GM18502 (cell line): ENCODE data around the gene CMTM1.
A peak's percentile ranks its signal among the peaks of the same experiment; 100 is the strongest.

Source experiments
- ATAC-seq: cut with Tn5 transposase; IDR thresholded peaks from one replicate; pipeline ENCODE4 v1.9.1; 2021; ENCODE audit warnings: mild to moderate bottlenecking; ENCODE audit not compliant: unreplicated experiment, poor library complexity

CMTM1 gene, protein sequence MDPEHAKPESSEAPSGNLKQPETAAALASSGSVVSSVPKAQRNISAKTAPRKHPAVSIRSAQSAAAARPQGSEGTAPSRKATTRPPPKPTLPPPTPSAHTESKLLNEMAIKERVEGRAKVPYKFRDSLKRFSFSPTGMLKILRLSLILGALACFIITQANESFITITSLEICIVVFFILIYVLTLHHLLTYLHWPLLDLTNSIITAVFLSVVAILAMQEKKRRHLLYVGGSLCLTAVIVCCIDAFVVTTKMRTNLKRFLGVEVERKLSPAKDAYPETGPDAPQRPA

GRCh38 chr16:66566051-66566901 is at the start of gene CMTM1:
Gene CMTM1 (plus strand): TSS chr16:66566439. CDS start chr16:66566514, 75 bp downstream.
- ATAC-seq, result no peak

DNA sequence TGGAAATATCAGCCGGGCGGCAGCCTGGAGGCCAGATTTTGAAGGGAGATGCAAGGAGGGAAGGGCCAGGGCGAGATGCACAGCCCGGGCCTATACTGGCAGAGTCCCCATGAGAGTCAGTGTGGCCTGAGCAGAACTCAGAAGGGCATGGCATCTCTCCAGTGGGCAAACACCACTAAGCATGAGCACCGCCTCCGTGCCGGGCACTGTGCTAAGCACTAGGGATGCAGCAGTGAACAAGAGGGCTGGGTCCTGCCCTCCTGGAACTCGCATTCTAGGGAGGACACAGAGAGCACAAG is 49.8 kb upstream of the CMTM1 start:
- no peak for ATAC-seq

- peak; percentile 96 for ATAC-seq
These were observed 49.2 kb upstream of the CMTM1 start for GRCh38 chr16:66516808-66517585.

DNA sequence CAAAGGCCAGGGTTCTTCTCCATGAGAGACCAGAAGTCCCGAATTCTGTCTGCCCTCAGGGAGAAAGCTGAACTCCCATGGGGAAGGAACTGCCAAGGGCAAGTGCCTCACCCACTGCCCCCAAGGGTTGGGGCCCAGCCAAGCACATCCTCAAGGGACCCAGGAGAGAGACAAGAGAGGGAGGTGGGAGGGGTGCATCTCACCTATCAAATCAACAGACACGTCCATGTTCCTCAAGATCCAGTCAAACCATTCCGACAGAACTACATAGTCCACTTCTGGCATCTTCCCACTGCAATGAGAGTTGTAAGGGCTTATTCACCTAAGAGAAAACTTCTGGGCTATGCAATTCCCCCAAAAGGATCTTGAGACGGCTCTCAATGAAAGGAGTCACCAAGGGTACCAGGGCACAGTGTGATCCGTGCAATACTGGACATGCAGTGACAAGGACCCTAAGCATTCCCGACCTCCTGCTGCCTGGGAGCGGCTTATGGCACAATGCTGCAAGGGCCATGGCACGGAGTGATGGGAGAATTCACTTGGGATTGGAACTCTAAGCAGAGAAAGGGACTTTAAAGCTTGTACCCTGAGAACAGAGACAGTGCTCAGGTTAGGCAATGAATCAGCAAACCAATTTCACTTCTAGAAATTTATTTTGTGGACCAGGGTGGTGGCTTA is 48.5 kb upstream of the CMTM1 start:
- no peak for ATAC-seq

GRCh38 chr16:66519482-66520373 is 46.5 kb upstream of the CMTM1 start:
- ATAC-seq, result no peak

GRCh38 chr16:66520406-66521170 is 45.7 kb upstream of the CMTM1 start:
- no peak for ATAC-seq

GRCh38 chr16:66521252-66521713 is 45.0 kb upstream of the CMTM1 start:
- ATAC-seq, result no peak

- ATAC-seq, result peak; percentile 74
These were observed 44.1 kb upstream of the CMTM1 start for GRCh38 chr16:66521951-66522771.

- no peak for ATAC-seq
These were observed 43.2 kb upstream of the CMTM1 start for GRCh38 chr16:66522816-66523590.

DNA sequence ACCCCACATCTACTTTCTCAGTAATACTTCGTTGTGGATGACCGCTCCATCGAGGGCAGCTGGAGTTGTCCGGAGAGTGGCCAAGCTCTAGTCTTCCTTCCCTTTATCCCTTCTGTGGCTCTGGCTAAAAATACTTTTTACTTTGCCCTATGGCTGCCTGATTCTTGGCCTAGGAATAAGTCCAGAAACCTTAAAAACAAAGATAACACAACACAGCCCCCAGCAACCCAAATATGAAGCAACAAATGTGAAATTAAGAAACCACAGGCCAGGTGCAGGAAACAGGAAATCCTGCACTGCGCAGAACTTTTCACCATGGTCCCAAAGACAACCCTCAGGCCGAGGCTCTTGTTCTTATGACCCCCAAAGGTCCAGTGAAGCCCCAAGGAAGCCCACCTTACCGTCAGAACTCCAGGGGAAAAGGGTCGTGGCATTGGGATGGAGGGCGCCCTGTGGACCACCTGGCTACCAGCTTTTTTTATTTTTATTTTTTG is 42.3 kb upstream of the CMTM1 start:
- ATAC-seq, result peak; percentile 34

DNA sequence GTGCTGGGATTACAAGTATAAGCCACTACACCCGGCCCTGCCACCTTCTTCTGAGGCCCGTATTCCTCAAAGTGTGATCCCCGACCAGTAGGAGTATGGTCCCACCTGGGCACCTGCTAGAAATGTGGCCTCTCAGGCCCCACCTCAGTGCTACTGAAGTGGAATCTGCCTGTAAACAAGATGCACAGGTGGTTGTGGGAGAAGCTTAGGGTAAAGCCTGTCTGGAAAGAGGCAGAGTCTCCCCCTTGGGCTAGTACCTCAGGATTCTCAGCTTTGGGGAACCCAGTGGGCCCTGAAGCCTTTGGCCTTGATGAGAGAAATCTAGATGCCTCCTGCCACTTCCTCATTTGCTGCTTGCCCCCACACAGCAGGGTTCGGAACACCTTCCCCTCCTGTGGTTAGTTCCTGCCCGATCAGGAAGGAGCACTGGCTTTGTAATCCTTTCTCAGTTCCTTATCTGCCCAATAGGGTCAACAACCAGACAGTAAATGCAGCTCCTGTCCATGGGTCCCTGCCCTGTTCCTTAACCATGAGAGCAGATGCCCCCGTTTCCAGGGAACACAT is 41.6 kb upstream of the CMTM1 start:
- peak; percentile 68 for ATAC-seq

DNA sequence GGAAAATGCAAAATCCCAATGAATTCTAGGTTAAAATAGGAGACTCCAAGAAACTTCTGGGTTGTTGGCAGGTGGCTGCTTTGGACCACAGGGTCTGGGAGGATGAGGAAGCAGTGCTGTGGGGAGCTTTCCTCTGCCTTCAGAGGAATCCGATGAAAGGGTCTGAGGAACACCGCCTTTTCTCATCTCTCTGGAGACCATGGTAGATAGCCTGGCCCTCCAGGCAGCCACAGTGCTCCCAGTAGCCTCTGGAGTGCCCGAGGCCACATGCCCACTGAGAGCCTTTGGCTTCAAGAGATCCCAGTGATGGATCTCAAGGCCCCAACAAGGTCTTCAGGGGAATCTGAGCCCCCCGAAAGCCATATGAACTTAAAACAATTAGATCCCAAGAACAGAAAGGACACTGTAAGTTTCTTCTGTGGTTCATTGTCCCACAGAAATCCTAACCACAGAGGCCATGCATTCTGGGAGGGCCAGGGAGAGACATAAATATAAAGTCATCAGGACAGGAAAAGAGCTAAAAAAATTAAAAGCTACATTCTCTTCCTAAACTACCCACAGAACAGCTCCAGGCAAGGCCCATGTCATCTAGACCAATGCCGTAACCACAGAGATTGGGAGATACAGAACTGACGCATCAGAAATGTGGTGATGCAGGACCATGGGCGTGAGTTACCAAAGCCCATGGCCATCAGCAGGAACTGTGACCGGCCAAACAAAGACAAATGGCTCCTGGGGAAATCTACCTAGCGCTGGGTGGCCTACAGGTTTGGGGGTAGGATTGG is 40.7 kb upstream of the CMTM1 start:
- ATAC-seq, result no peak

- no peak for ATAC-seq
These were observed 37.9 kb upstream of the CMTM1 start for GRCh38 chr16:66528294-66528693.

DNA sequence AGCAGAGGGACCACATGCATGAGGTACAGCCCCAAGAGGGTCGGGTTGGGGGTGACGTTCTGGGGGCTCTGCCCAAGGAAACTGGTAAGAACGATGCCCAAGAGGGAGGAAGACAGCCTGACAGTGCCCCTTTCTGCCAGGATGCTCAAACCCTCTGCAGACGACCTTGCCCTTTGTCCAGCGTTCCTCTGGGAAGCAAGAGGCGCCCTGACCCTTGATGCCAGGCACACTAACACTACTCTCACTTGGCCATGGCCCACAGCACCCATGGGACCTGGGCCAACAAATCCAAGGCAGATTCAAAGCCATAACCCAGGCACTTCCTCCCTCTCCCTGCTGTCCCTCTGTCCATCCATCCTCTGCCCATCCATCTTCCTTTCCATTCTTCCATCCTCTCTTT is 36.8 kb upstream of the CMTM1 start:
- no peak for ATAC-seq

- ATAC-seq, result no peak
These were observed 31.9 kb upstream of the CMTM1 start for GRCh38 chr16:66534376-66534799.

DNA sequence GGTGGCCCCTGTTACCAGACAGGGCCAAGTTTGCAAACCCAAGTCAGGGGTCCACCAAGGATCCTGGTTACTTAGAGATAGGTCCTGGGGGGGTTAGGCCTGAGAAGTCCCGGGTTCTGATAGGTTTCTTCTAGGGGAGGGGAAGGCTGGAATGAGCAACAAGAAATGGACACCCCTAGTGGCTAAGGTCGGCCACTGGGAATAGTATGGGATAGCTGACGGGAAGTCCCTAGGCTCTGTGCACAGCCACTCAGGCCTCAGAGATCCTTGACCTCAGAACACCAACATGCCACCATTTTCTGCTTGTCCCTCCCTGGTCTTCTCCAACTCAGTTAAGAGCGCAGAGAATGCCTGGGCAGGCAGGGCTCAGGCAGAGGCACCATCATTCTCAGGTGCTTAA is 29.7 kb upstream of the CMTM1 start:
- ATAC-seq, result no peak
